ENCODE results near the gene C1orf210.

The C1orf210 gene

DNA sequence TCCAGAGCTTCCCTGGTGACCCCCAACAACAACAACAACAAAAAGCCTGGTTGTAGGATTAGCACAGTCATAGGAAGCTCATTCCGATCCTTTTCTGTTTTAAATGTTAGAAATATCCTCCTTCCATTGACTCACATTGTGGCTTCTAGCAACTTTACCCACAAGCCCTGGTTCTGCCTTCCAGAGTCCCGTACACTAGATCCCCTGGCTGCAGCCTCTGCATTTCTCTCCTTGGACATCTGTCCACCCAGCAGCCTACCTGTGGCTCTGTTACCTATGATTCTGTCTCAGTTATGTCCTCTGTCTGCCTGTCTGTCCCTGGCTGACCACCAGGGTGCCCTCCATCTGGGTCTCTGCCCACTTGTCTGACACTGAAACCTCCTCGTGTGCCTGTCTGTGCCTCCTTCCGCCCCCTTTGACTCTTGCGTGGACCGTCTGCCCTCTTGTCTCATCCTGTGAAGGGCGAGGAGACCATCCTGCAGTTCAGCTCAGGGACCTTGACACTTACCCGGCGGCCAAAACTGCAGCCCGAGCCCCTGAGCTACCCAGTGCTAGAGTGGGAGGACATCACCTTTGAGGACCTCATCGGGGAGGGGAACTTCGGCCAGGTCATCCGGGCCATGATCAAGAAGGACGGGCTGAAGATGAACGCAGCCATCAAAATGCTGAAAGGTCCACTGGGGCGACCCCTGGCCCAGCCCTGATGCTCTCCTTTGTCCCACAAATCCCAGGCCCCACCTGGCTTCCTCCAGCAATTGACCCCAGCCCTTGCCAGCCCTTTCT is 31.5 kb upstream of the C1orf210 start:
- no peak for TF ChIP-seq ZNF274 (IDR thresholded peaks at IDR 0.05; ENCODE audit: low read depth, low read length)
- no peak overlapping the region for H3K4me3 ChIP-seq (ENCODE audit: low read length)

DNA sequence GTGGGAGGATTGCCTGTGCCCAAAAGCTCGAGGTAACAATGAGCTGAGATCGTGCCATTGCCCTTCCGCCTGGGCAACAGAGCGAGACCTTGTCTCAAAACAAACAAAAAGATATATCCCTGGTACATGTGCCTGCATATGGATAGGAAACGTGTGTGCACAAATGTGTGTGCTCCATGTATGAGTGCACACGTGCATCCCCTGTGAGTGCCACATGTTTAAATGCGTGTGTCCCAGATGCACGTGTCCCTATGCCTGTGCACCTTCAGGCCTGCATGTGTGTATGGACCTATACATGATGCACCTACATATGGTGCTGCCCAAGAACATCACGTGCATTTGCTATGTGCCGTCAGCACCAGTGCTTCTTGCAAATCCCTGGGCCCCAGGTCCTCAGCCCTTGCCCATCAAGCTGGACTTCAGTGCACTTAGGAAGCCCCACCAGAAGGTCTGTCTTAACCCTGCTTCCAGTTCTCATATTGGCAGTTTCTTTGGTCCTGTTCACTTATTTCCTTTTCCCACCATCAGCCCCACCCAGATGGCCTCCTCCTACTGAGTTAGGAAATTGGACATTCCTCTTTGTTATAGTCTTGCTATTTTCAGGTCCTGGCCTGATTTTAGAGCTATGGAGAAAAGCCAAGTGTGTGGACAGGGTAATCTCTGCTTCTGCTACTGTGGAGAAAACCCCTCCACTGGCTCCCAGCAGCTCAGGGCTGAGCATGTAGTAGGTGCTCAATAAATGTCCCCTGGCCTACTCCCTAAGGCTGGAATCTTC is 30.8 kb upstream of the C1orf210 start:
- H3K4me3 ChIP-seq (ENCODE audit: low read length), result no peak overlapping the region
- no peak for TF ChIP-seq ZNF274 (IDR thresholded peaks at IDR 0.05; ENCODE audit: low read depth, low read length)

DNA sequence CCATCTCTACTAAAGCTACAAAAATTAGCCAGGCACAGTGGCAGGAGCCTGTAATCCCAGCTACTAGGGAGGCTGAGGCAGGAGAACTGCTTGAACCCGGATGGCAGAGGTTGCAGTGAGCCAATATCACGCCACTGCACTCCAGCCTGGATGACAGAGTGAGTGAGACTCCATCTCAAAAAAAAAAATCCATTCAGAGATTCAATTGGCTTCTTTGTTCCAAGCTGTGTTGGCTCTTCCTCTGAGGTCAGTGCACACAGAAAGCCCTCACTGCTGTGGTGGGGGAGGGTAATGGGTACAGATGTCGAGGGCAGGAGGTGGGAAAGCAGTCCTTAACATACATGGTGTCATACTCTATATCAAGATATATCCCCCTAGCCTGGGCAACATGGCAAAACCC is 30.1 kb upstream of the C1orf210 start:
- TF ChIP-seq ZNF274 (IDR thresholded peaks at IDR 0.05; ENCODE audit: low read depth, low read length), result no peak
- H3K4me3 ChIP-seq (ENCODE audit: low read length), result no peak overlapping the region

DNA sequence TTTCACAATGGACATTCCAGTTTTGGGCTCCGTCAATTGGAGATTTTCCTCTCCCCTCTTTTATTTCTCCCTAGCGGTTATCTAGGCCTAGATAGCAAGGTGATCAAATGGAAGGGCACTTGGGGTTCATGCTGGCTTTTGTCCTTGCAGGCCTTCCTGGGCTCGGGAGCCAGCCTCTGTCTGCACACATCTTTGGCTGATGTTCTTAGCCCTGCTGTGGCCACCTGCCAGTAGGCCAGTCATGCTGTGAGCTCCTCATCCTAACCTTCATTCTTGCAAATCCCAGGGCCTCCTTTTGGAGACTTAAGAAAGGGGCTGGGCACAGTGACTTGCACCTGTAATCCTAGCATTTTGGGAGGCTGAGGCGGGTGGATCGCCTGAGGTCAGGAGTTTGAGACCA is 28.9 kb upstream of the C1orf210 start:
- TF ChIP-seq ZNF274 (IDR thresholded peaks at IDR 0.05; ENCODE audit: low read depth, low read length), result no peak
- no peak overlapping the region for H3K4me3 ChIP-seq (ENCODE audit: low read length)

DNA sequence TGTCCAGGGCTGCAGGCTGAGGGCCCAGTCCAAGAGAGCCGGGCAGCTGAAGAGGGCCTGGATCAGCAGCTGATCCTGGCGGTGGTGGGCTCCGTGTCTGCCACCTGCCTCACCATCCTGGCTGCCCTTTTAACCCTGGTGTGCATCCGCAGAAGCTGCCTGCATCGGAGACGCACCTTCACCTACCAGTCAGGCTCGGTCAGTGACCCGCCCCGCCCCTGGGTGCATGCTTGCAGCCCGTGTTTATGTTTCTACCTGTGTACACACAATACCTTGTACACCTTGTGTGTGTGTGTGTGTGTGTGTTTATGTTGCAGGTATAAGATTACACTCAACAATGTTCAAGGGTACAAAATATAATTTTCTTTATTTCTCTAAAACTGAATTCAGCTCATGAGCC is 28.4 kb upstream of the C1orf210 start:
- H3K4me3 ChIP-seq (ENCODE audit: low read length), result no peak overlapping the region
- no peak for TF ChIP-seq ZNF274 (IDR thresholded peaks at IDR 0.05; ENCODE audit: low read depth, low read length)

DNA sequence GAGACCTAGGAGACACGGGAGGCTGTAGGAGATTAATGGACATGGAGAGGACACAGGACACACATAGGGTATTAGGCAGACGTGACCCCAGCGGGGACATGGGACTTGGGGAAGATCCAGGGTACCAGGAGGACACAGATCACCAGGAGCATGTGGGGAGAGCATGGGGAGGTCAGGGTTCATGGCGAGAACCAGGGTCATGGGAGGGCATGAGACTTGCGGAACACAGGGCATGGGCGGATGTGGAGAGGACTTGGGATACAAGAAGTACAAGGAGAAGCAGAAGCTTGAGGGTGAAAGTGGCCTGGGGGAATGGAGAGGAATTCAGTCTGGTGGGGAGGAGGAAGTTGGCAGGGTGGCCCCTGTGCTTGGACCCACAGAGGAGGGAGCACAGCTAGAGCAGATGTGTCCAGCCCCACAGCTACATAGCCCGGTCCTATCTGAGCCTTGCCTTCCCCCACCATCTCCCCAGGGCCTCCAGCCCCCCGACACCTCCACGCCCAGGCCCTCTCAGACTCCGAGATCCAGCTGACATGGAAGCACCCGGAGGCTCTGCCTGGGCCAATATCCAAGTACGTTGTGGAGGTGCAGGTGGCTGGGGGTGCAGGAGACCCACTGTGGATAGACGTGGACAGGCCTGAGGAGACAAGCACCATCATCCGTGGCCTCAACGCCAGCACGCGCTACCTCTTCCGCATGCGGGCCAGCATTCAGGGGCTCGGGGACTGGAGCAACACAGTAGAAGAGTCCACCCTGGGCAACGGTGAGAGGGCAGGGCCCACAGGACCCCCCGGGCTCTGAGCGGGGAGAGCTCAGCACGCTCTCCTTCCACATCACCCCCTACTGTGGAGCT is 27.5 kb upstream of the C1orf210 start:
- TF ChIP-seq ZNF274 (IDR thresholded peaks at IDR 0.05; ENCODE audit: low read depth, low read length), result no peak
- H3K4me3 ChIP-seq (ENCODE audit: low read length), result no peak overlapping the region

DNA sequence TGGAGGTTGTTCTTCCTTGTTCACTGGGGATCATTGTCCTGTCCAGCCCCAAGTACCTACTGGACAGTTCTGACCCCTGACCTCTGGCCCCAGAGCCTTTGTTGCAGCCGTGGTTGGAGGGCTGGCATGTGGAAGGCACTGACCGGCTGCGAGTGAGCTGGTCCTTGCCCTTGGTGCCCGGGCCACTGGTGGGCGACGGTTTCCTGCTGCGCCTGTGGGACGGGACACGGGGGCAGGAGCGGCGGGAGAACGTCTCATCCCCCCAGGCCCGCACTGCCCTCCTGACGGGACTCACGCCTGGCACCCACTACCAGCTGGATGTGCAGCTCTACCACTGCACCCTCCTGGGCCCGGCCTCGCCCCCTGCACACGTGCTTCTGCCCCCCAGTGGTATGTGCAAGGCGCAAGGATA is 26.8 kb upstream of the C1orf210 start:
- H3K4me3 ChIP-seq (ENCODE audit: low read length), result no peak overlapping the region
- TF ChIP-seq ZNF274 (IDR thresholded peaks at IDR 0.05; ENCODE audit: low read depth, low read length), result no peak

DNA sequence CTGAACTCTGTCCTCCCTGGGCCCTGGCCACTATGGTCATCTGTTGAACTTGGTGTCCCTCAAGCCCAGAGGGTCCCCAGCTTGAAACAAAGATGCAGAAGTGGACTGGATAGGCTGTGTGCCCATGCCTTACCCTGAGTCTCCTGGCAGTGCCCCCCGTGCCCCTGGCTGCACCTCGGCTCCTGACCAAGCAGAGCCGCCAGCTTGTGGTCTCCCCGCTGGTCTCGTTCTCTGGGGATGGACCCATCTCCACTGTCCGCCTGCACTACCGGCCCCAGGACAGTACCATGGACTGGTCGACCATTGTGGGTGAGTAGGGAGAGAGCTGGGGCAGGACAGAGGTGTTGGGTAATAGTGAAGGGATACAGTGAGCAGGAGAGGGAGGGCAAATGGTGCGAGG is 26.1 kb upstream of the C1orf210 start:
- H3K4me3 ChIP-seq (ENCODE audit: low read length), result no peak overlapping the region
- no peak for TF ChIP-seq ZNF274 (IDR thresholded peaks at IDR 0.05; ENCODE audit: low read depth, low read length)

DNA sequence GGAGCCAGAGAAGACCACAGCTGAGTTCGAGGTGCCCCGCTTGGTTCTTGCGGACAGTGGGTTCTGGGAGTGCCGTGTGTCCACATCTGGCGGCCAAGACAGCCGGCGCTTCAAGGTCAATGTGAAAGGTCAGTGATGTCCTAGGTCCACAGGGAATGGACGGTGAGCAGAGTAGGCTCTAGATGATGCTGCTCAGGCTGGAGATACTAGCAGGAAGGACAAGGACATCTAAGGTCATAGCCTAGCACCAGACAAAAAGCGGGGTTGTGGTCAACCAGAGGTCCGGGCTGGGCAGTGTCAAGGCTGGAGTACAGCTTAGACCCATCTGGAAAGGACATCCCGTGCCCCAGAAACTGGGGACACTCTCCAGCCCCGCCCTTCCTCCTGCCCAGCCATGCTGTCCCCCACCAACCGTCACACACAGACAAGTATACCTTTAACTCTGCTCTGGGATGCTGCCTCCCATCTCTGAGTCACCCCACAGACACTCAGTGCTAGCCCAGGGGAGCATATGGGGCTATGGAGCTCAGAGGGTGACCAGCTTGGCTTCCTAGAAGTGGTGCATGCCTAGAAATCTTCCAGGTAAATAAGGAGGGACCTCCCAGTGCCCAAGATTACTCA is 24.1 kb upstream of the C1orf210 start:
- TF ChIP-seq ZNF274 (IDR thresholded peaks at IDR 0.05; ENCODE audit: low read depth, low read length), result no peak

DNA sequence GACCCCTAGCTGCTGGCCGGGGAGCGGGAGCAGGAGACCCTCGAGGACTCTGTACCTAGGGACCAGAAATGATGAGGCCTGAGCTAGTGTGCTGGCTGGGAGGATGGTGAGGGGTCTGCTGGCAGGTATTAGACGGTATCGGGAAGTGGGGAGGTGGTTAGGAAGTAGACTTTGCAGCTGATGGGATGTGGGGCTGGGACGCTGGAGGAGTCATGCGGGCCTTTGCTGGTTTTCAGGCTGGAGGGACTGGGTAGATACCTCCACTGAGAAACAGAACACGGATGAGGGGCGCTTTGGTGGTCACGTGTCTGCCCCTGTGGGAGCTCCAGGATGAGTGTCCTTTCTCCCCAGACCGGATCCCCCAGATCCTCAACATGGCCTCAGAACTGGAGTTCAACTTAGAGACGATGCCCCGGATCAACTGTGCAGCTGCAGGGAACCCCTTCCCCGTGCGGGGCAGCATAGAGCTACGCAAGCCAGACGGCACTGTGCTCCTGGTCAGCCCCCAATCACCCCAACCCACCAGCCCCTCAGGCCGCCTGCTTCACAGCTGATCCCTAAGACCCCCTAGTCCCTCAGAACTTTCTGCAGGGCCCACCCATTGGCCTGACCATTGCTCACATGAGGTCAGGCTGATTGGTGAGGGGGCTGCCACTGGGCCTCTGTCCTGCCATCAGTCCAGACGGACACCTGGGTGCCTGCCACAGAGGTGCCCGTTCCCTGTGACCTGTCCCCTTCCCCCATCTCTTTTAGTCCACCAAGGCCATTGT is 23.4 kb upstream of the C1orf210 start:
- no peak overlapping the region for H3K4me3 ChIP-seq (ENCODE audit: low read length)
- no peak for TF ChIP-seq ZNF274 (IDR thresholded peaks at IDR 0.05; ENCODE audit: low read depth, low read length)

More for the DNA sequence above, 24.1 kb upstream of the C1orf210 start:
- H3K4me3 ChIP-seq (ENCODE audit: low read length), result no peak overlapping the region

DNA sequence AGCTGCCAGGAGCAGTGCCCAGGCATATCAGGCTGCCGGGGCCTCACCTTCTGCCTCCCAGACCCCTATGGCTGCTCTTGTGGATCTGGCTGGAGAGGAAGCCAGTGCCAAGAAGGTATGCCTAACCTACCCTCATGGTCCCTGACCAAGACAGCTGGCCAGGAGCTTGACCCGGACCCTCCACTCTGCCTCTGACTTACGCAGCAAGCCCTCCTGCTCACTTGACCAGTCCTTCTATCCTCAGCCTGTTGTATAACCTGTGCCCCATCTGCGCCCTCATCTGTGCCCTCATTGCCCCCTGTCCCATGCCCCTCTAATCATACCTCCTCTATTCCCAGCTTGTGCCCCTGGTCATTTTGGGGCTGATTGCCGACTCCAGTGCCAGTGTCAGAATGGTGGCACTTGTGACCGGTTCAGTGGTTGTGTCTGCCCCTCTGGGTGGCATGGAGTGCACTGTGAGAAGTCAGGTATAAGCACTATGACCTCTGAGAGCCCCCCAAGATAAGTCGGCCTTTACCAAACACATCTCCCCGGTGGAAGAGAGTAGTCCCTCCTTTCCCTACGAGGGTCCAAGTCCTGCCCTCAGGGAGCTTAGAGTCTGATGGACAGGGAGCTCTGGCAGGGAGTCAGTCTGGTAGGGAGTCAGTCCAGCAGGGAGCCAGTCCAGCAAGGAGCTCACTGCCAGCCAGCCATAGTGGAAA is 22.2 kb upstream of the C1orf210 start:
- TF ChIP-seq ZNF274 (IDR thresholded peaks at IDR 0.05; ENCODE audit: low read depth, low read length), result no peak
- no peak overlapping the region for H3K4me3 ChIP-seq (ENCODE audit: low read length)

DNA sequence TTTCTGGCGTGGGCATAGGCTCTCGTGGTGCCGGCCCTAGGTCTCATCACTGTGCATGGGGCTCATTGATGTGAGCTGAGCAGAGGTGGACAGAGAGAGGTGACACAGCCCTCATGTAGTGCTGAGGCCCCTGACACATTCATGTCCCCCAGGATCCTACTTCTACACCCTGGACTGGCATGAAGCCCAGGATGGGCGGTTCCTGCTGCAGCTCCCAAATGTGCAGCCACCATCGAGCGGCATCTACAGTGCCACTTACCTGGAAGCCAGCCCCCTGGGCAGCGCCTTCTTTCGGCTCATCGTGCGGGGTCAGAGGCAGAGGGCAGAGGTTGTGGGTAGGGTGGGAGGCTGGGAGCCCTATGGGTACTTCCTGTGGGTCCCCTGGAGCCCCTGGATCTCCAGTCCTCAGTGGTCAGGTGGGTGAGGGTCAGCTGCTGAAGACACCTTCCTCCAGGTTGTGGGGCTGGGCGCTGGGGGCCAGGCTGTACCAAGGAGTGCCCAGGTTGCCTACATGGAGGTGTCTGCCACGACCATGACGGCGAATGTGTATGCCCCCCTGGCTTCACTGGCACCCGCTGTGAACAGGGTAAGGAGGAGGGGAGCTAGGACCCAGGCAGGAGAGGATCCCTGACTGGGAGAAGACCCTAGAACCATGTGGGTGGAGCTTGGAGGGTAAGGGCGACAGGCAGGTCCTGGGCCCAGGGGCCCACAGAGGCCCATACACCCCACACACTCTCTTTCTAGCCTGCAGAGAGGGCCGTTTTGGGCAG is 21.5 kb upstream of the C1orf210 start:
- no peak for TF ChIP-seq ZNF274 (IDR thresholded peaks at IDR 0.05; ENCODE audit: low read depth, low read length)
- H3K4me3 ChIP-seq (ENCODE audit: low read length), result no peak overlapping the region
